HG03095 (cell line): ENCODE results near the gene BMPR1B.

Experiments
- ATAC-seq: cut with Tn5 transposase; IDR thresholded peaks from one replicate; pipeline ENCODE4 v1.9.1; 2021; ENCODE audit warnings: moderate library complexity; ENCODE audit not compliant: unreplicated experiment

BMPR1B gene

GRCh38 chr4:95084584-95084983 is 326.8 kb downstream of the BMPR1B start:
- ATAC-seq: no peak

- ATAC-seq: no peak
These were observed 327.5 kb downstream of the BMPR1B start for GRCh38 chr4:95085124-95085833.

GRCh38 chr4:95086551-95086950 is 328.8 kb downstream of the BMPR1B start:
- ATAC-seq: no peak

- no peak for ATAC-seq
These were observed 330.1 kb downstream of the BMPR1B start for GRCh38 chr4:95087657-95088455.

- ATAC-seq: no peak
These were observed 333.5 kb downstream of the BMPR1B start for GRCh38 chr4:95091272-95091671.

GRCh38 chr4:95092766-95093165 is 335.0 kb downstream of the BMPR1B start:
- ATAC-seq: no peak

- no peak for ATAC-seq
These were observed 335.7 kb downstream of the BMPR1B start for GRCh38 chr4:95093460-95093859.

GRCh38 chr4:95093936-95094929 is 336.5 kb downstream of the BMPR1B start:
- no peak for ATAC-seq

GRCh38 chr4:95095348-95095974 is 337.7 kb downstream of the BMPR1B start:
- ATAC-seq: no peak

- ATAC-seq: no peak
These were observed 344.5 kb downstream of the BMPR1B start for GRCh38 chr4:95102162-95102790.

GRCh38 chr4:95105112-95105511 is 347.4 kb downstream of the BMPR1B start:
- no peak for ATAC-seq

- no peak for ATAC-seq
These were observed 348.2 kb downstream of the BMPR1B start for GRCh38 chr4:95105983-95106382.

GRCh38 chr4:95106408-95106928 is 348.7 kb downstream of the BMPR1B start:
- no peak for ATAC-seq

GRCh38 chr4:95107004-95107403 is 349.2 kb downstream of the BMPR1B start:
- ATAC-seq: no peak

- ATAC-seq: no peak
These were observed 349.9 kb downstream of the BMPR1B start for GRCh38 chr4:95107635-95108034.

GRCh38 chr4:95108883-95109421 is 351.2 kb downstream of the BMPR1B start:
- ATAC-seq: no peak

- no peak for ATAC-seq
These were observed 356.8 kb downstream of the BMPR1B start for GRCh38 chr4:95114521-95114920.

- no peak for ATAC-seq
These were observed 360.7 kb downstream of the BMPR1B start for GRCh38 chr4:95118497-95118896.

- ATAC-seq: no peak
These were observed 362.7 kb downstream of the BMPR1B start for GRCh38 chr4:95120456-95120855.

GRCh38 chr4:95122001-95122400 is 364.2 kb downstream of the BMPR1B start:
- ATAC-seq: no peak
